ENCODE data around the gene DDX10. TPM values are rescaled to one million over a fixed set of nuclear protein-coding genes. Genes with fewer than 3 reads are reported as not detected.

DDX10 gene
- total and polyA plus RNA-seq, 7 donors: 10.0 to 18.0 (median 11.4) TPM

- no peak for TF ChIP-seq CTCF (IDR thresholded peaks at IDR 0.05)
- 89 to 93% (median 91%) methylated on average over 2 of the region's 2 CpGs for WGBS, 3 donors
- Histone ChIP-seq H3K4me3 (no peak overlapping the region), H3K4me1 (no peaks in the 10 kb centered on the region), H3K9me3 (no peaks in the 10 kb centered on the region), H3K27me3 (ENCODE audit: insufficient read depth in 3 of 3, low read length in 2 of 3) (peaks cover 0 to 1% (median 0%) of the 10 kb centered on the region in 3 donors), H3K27ac (no peak overlapping the region), H3K36me3 (ENCODE audit: insufficient read depth in 1 of 2, low read depth in 1 of 2) (no peaks in the 10 kb centered on the region)
- intact Hi-C loops (cut with DNase I): no loop called here
- no peak for DNase-seq
- ATAC-seq: no peak
Observed at GRCh38 chr11:108628812-108629211, 36.1 kb upstream of the DDX10 start.

GRCh38 chr11:108629274-108629673 lies 35.6 kb upstream of the DDX10 start:
- H3K9me3 ChIP-seq: no peaks in the 10 kb centered on the region
- H3K27me3 ChIP-seq (ENCODE audit: insufficient read depth in 3 of 3, low read length in 2 of 3): peaks cover 0 to 1% (median 0%) of the 10 kb centered on the region in 3 donors
- no peaks in the 10 kb centered on the region for H3K4me1 ChIP-seq
- DNase-seq (no peak), ATAC-seq (no peak)
- no peak overlapping the region for H3K4me3 ChIP-seq
- no peak overlapping the region for H3K27ac ChIP-seq
- 56 to 61% (median 59%) methylated on average over 3 of the region's 3 CpGs for WGBS, 3 donors
- intact Hi-C loops (cut with DNase I): no loop called here
- H3K36me3 ChIP-seq (ENCODE audit: insufficient read depth in 1 of 2, low read depth in 1 of 2): no peaks in the 10 kb centered on the region
- TF ChIP-seq CTCF (IDR thresholded peaks at IDR 0.05): no peak

- 55 to 69% (median 62%) methylated on average over 2 of the region's 2 CpGs for WGBS, 3 donors
- no peak overlapping the region for H3K27ac ChIP-seq
- ATAC-seq: no peak
- H3K4me1 ChIP-seq: no peaks in the 10 kb centered on the region
- H3K36me3 ChIP-seq (ENCODE audit: insufficient read depth in 1 of 2, low read depth in 1 of 2): no peaks in the 10 kb centered on the region
- no peak overlapping the region for H3K4me3 ChIP-seq
- no peak for TF ChIP-seq CTCF (IDR thresholded peaks at IDR 0.05)
- no peaks in the 10 kb centered on the region for H3K9me3 ChIP-seq
- intact Hi-C loops (cut with DNase I): no loop called here
- DNase-seq: no peak
- H3K27me3 ChIP-seq (ENCODE audit: insufficient read depth in 3 of 3, low read length in 2 of 3): no peaks in the 10 kb centered on the region
Observed at GRCh38 chr11:108632041-108632704, 32.7 kb upstream of the DDX10 start.

GRCh38 chr11:108635106-108635505 lies 29.8 kb upstream of the DDX10 start:
- Histone ChIP-seq H3K36me3 (ENCODE audit: insufficient read depth in 1 of 2, low read depth in 1 of 2) (no peaks in the 10 kb centered on the region), H3K27me3 (ENCODE audit: insufficient read depth in 3 of 3, low read length in 2 of 3) (no peaks in the 10 kb centered on the region), H3K9me3 (no peaks in the 10 kb centered on the region), H3K4me1 (no peaks in the 10 kb centered on the region), H3K4me3 (no peak overlapping the region), H3K27ac (no peak overlapping the region)
- intact Hi-C loops (cut with DNase I): no loop called here
- no peak for DNase-seq
- no peak for ATAC-seq
- TF ChIP-seq CTCF (IDR thresholded peaks at IDR 0.05): no peak

GRCh38 chr11:108636222-108636621 lies 28.6 kb upstream of the DDX10 start:
- TF ChIP-seq CTCF (IDR thresholded peaks at IDR 0.05): no peak
- no peaks in the 10 kb centered on the region for H3K4me1 ChIP-seq
- no peaks in the 10 kb centered on the region for H3K27me3 ChIP-seq (ENCODE audit: insufficient read depth in 3 of 3, low read length in 2 of 3)
- no peaks in the 10 kb centered on the region for H3K36me3 ChIP-seq (ENCODE audit: insufficient read depth in 1 of 2, low read depth in 1 of 2)
- H3K27ac ChIP-seq: no peak overlapping the region
- intact Hi-C loops (cut with DNase I): no loop called here
- WGBS, 3 donors: 72 to 80% (median 78%) methylated on average over 2 of the region's 2 CpGs
- no peak overlapping the region for H3K4me3 ChIP-seq
- DNase-seq (no peak), ATAC-seq (no peak)
- H3K9me3 ChIP-seq: no peaks in the 10 kb centered on the region

All from psoas muscle (tissue), 8 donors.